HepG2 (cell line): ENCODE results near the gene RASIP1. TPM values are rescaled to one million over a fixed set of nuclear protein-coding genes. Genes with fewer than 3 reads are reported as not detected.

Experiments
- GABPA ChIP-seq, 2 experiments: IDR thresholded peaks; 2 replicates each; pipeline ENCODE4 v1.6.1; 2011 to 2016; ENCODE audit warnings: low read depth in 2 of 2, low read length in 1 of 2, missing biosample characterization in 1 of 2, missing genetic modification characterization in 1 of 2
- HNF1B ChIP-seq: sonication (generic); formaldehyde crosslinking; IDR thresholded peaks from 2 replicates; pipeline ENCODE4 v1.5.1; 2020; ENCODE audit warnings: mild to moderate bottlenecking, moderate library complexity, missing genetic modification reagents
- MYPOP ChIP-seq: sonication (generic); formaldehyde crosslinking; IDR thresholded peaks from 2 replicates; pipeline ENCODE4 v1.8.1; 2023; ENCODE audit warnings: mild to moderate bottlenecking, moderate library complexity, missing genetic modification reagents
- NFATC3 ChIP-seq: sonication (generic); formaldehyde crosslinking; IDR thresholded peaks from 2 replicates; pipeline ENCODE4 v1.5.1; 2020; ENCODE audit warnings: mild to moderate bottlenecking, missing genetic modification reagents
- PAWR ChIP-seq: sonication (generic); formaldehyde crosslinking; IDR thresholded peaks from 2 replicates; pipeline ENCODE4 v1.4.0; 2020; ENCODE audit warnings: missing genetic modification reagents, mild to moderate bottlenecking, borderline replicate concordance
- PAX8 ChIP-seq: sonication (generic); formaldehyde crosslinking; IDR thresholded peaks from 2 replicates; pipeline ENCODE4 v1.8.0; 2022; ENCODE audit warnings: mild to moderate bottlenecking, missing genetic modification reagents, borderline replicate concordance
- SIN3A ChIP-seq: IDR thresholded peaks from 2 replicates; pipeline ENCODE4 v1.6.1; 2011; ENCODE audit warnings: low read depth, mild to moderate bottlenecking, control low read depth, low read length, borderline replicate concordance
- SRF ChIP-seq: IDR thresholded peaks from 2 replicates; pipeline ENCODE4 v1.6.1; 2011; ENCODE audit warnings: mild to moderate bottlenecking, low read depth, low read length, moderate library complexity
- SRSF9 ChIP-seq: fragments of 200-400 bp; formaldehyde crosslinking; IDR thresholded peaks from 2 replicates; pipeline ENCODE4 v1.6.1; 2018; ENCODE audit warnings: borderline replicate concordance, mild to moderate bottlenecking, low read depth, low read length; ENCODE audit not compliant: insufficient read depth, poor library complexity, severe bottlenecking
- TAF1 ChIP-seq: sonication (generic); formaldehyde crosslinking; IDR thresholded peaks from 2 replicates; pipeline ENCODE4 v1.4.0; 2020; ENCODE audit warnings: missing genetic modification reagents
- TCF12 ChIP-seq, 2 experiments: fragments of 450-650 bp in 1 of 2; sonication (generic) in 1 of 2; formaldehyde crosslinking in 1 of 2; IDR thresholded peaks; 2 replicates each; pipeline versions ENCODE4 v1.6.1 to v1.8.0; 2017 to 2022; ENCODE audit warnings: antibody characterized with exemption in 1 of 2, mild to moderate bottlenecking in 1 of 2, missing genetic modification reagents in 1 of 2, moderate library complexity in 1 of 2
- TCF7 ChIP-seq: sonication (generic); IDR thresholded peaks from 2 replicates; pipeline ENCODE4 v1.6.1; 2016; ENCODE audit warnings: antibody characterized with exemption, low read depth
- WIZ ChIP-seq: sonication (generic); formaldehyde crosslinking; IDR thresholded peaks from 2 replicates; pipeline ENCODE4 v1.5.1; 2020; ENCODE audit warnings: mild to moderate bottlenecking, missing genetic modification reagents
- ZBTB3 ChIP-seq: sonication (generic); formaldehyde crosslinking; IDR thresholded peaks from 2 replicates; pipeline ENCODE4 v1.4.0; 2020; ENCODE audit warnings: low read depth, mild to moderate bottlenecking, moderate library complexity, missing genetic modification reagents, borderline replicate concordance
- ZC3H4 ChIP-seq: sonication (generic); formaldehyde crosslinking; IDR thresholded peaks from 2 replicates; pipeline ENCODE4 v1.4.0; 2020; ENCODE audit warnings: missing genetic modification reagents, borderline replicate concordance
- ZNF329 ChIP-seq: sonication (generic); formaldehyde crosslinking; IDR thresholded peaks from 2 replicates; pipeline ENCODE4 v1.9.0; 2021; ENCODE audit warnings: low read depth, mild to moderate bottlenecking, missing genetic modification reagents
- ZNF503 ChIP-seq: sonication (generic); formaldehyde crosslinking; IDR thresholded peaks from 2 replicates; pipeline ENCODE4 v1.4.0; 2020; ENCODE audit warnings: missing genetic modification reagents
- ZNF646 ChIP-seq: sonication (generic); formaldehyde crosslinking; IDR thresholded peaks from 2 replicates; pipeline ENCODE4 v1.9.0; 2021; ENCODE audit warnings: mild to moderate bottlenecking, missing genetic modification reagents
- polyA plus RNA-seq, 8 experiments: library from polyadenylated mRNA; depleted of rRNA in 3 of 8; stranded (reverse) in 7 of 8; unstranded in 1 of 8; fragments of >200 nt; fragmentation: Illumina TruSeq in 4 of 8; extraction: Trizol in 4 of 8; gene quantifications; 2 replicates each; pipeline versions ENCODE4 v1.2.1 to v1.2.3, GENCODE V29; 2011 to 2016; ENCODE audit warnings: low read depth in 4 of 8, missing spikeins in 1 of 8, mixed read lengths in 1 of 8; ENCODE audit not compliant: insufficient read depth in 1 of 8
- total RNA-seq, 5 experiments: library from RNA; depleted of rRNA; stranded (reverse); fragments of >200 nt; fragmentation: Illumina TruSeq; extraction: Trizol; gene quantifications; 2 replicates each; pipeline ENCODE4 v1.2.3, GENCODE V29; 2016; ENCODE audit warnings: low read depth in 1 of 5

The RASIP1 gene
- total and polyA plus RNA-seq, 2 of the 13 experiments (the other 11 are each of a cell fraction or from before 2014, with no cell fraction given), result 0.44 to 0.58 TPM

- TF ChIP-seq GABPA (IDR thresholded peaks at IDR 0.05; ENCODE audit: low read depth, low read length) (no peak), GABPA (CRISPR knock-in tag; IDR thresholded peaks at IDR 0.05; ENCODE audit: low read depth) (peak; percentile 51; the same call in 1 of the 2 replicates), SIN3A (no peak), TCF12 (IDR thresholded peaks at IDR 0.05) (no peak), TCF12 (CRISPR knock-in tag; IDR thresholded peaks at IDR 0.05) (no peak), SRSF9 (no peak), PAWR (CRISPR knock-in tag) (no peak), SRF (no peak), TCF7 (peak; percentile 59), ZNF329 (CRISPR knock-in tag) (no peak), WIZ (no peak), PAX8 (CRISPR knock-in tag) (no peak), ZC3H4 (CRISPR knock-in tag) (no peak), TAF1 (CRISPR knock-in tag) (no peak), MYPOP (CRISPR knock-in tag) (peak; percentile 13; the same call in 1 of the 2 replicates), ZNF503 (0 out of 2 replicates have a peak, but pooled peaks have one; percentile 20), ZBTB3 (CRISPR knock-in tag) (peak; percentile 50; the same call in 1 of the 2 replicates), NFATC3 (CRISPR knock-in tag) (no peak), ZNF646 (CRISPR knock-in tag) (peak; percentile 80), HNF1B (CRISPR knock-in tag) (no peak)
These were observed 32.1 kb upstream of the RASIP1 start (continued) for GRCh38 chr19:48772503-48772953.
